HEK293T (cell line): ENCODE measurements around the gene ZNF516.

Experiments
- CTBP1 ChIP-seq: fragments of 450-650 bp; IDR thresholded peaks from 2 replicates; pipeline ENCODE4 v1.6.1; 2016; ENCODE audit warnings: borderline replicate concordance
- FOXA1 ChIP-seq: fragments of 450-650 bp; IDR thresholded peaks from 2 replicates; pipeline ENCODE4 v1.6.1; 2016; ENCODE audit warnings: mild to moderate bottlenecking
- FOXK2 ChIP-seq: fragments of 450-650 bp; IDR thresholded peaks from 2 replicates; pipeline ENCODE4 v1.6.1; 2016; ENCODE audit warnings: mild to moderate bottlenecking
- FOXM1 ChIP-seq: fragments of 450-650 bp; IDR thresholded peaks from 2 replicates; pipeline ENCODE4 v1.6.1; 2017; ENCODE audit warnings: mild to moderate bottlenecking, borderline replicate concordance
- L3MBTL2 ChIP-seq: fragments of 450-650 bp; conservative IDR thresholded peaks from 2 replicates; pipeline ENCODE4 v1.6.1; 2016; ENCODE audit warnings: mild to moderate bottlenecking
- NFRKB ChIP-seq: fragments of 450-650 bp; IDR thresholded peaks from 2 replicates; pipeline ENCODE4 v1.6.1; 2016; ENCODE audit warnings: mild to moderate bottlenecking, moderate library complexity
- SP1 ChIP-seq: fragments of 450-650 bp; IDR thresholded peaks from 2 replicates; pipeline ENCODE4 v1.6.1; 2017
- SUZ12 ChIP-seq: fragments of 450-650 bp; IDR thresholded peaks from 2 replicates; pipeline ENCODE4 v1.6.1; 2016; ENCODE audit warnings: mild to moderate bottlenecking
- TARDBP ChIP-seq: fragments of 450-650 bp; IDR thresholded peaks from 2 replicates; pipeline ENCODE4 v1.6.1; 2016

GRCh38 chr18:76487782-76488181 lies 7.3 kb downstream of the ZNF516 start:
- TF ChIP-seq CTBP1, result no peak
- no peak for TF ChIP-seq NFRKB
- no peak for TF ChIP-seq SP1
- TF ChIP-seq FOXK2, result no peak
- no peak for TF ChIP-seq SUZ12
- TF ChIP-seq FOXM1, result 0 out of 2 replicates have a peak, but pooled peaks have one; percentile 26
- no peak for TF ChIP-seq L3MBTL2
- TF ChIP-seq FOXA1, result no peak
- no peak for TF ChIP-seq TARDBP
